Measurements from ENCODE around the gene FBXL7. TPM values are rescaled to one million over a fixed set of nuclear protein-coding genes. Genes with fewer than 3 reads are reported as not detected.

The FBXL7 gene
- total RNA-seq, 6 experiments from 2014 or later: 0.81 to 1.9 (median 1.3) TPM

DNA sequence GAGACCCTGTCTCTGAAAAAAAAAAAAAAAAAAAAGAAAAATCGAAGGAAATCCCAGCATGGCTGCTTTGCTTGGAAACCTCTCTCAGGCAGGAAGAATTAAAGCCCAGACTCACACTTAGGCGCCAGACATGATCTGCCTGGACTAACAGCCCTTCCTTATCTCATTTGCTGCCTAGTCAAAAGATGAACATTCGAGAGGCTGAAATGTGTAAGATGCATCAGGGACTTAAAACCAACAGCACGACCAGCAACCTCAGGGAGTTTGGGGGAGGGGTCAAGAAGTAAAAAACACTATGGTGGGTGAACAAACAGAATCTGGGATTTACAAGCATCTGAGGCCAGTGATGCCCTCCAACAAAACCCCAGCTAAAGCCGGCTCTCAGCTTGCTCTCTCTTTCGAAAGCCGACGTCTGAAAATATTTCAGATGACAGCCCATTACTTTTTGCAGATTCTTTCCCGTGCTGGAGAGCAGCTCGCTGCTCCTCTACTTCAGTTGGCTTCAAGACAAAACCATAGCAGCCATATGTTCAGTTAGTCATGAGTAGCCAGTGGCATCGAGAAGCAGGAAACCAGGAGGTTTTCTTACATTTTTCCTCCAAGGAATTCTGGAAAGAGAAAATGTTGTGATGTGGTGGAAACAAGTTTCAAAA, 429.8 kb downstream of the FBXL7 start:
- Histone ChIP-seq H3K27ac (no peak overlapping the region), H3K27me3 (no peaks in the 10 kb centered on the region)

DNA sequence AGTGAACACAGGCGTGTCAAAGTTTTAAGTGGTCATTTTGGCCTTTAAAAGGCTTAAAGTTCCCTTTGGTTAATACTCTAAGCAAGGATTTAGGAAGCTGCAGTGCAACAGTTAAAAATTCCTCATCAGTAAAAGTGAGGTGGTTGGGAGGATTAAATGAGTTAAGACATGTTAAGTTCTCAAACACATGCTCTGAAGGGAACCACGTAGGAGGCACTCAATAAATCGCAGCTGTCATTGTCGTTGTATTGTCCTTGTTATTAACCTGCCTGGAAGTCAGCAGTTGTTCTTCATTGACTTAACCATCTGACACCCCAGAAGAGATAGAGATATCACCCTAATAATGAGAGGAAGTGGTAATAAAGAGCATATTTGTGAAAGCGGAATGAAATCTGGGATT, 432.1 kb downstream of the FBXL7 start:
- TF ChIP-seq POLR2A (IDR thresholded peaks at IDR 0.05): no peak
- TF ChIP-seq, protein P1, sequence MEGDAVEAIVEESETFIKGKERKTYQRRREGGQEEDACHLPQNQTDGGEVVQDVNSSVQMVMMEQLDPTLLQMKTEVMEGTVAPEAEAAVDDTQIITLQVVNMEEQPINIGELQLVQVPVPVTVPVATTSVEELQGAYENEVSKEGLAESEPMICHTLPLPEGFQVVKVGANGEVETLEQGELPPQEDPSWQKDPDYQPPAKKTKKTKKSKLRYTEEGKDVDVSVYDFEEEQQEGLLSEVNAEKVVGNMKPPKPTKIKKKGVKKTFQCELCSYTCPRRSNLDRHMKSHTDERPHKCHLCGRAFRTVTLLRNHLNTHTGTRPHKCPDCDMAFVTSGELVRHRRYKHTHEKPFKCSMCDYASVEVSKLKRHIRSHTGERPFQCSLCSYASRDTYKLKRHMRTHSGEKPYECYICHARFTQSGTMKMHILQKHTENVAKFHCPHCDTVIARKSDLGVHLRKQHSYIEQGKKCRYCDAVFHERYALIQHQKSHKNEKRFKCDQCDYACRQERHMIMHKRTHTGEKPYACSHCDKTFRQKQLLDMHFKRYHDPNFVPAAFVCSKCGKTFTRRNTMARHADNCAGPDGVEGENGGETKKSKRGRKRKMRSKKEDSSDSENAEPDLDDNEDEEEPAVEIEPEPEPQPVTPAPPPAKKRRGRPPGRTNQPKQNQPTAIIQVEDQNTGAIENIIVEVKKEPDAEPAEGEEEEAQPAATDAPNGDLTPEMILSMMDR (IDR thresholded peaks at IDR 0.05): no peak
- H3K4me1 ChIP-seq: no peaks in the 10 kb centered on the region
- no peak for DNase-seq

More for the DNA sequence above, 429.8 kb downstream of the FBXL7 start:
- no peak for DNase-seq
- 66% methylated on average over 11 of the region's 11 CpGs for WGBS (ENCODE audit: insufficient coverage, low coverage, low lambda C conversion rate, missing lambda C conversion rate)
- no peak for ATAC-seq
- no peaks in the 10 kb centered on the region for H3K36me3 ChIP-seq
- H3K4me3 ChIP-seq: no peak overlapping the region
- TF ChIP-seq POLR2A (IDR thresholded peaks at IDR 0.05): no peak
- TF ChIP-seq, protein P1 (IDR thresholded peaks at IDR 0.05): no peak
- H3K9me3 ChIP-seq: no peaks in the 10 kb centered on the region
- intact Hi-C loops (cut with DNase I): no loop called here
- H3K4me1 ChIP-seq: no peaks in the 10 kb centered on the region

GRCh38 chr5:15933259-15934207, 433.6 kb downstream of the FBXL7 start:
- H3K27ac ChIP-seq: no peak overlapping the region
- DNase-seq (no peak), ATAC-seq (no peak)
- H3K36me3 ChIP-seq: no peaks in the 10 kb centered on the region
- no peaks in the 10 kb centered on the region for H3K27me3 ChIP-seq
- H3K4me3 ChIP-seq: no peak overlapping the region
- no peaks in the 10 kb centered on the region for H3K9me3 ChIP-seq
- intact Hi-C loops (cut with DNase I): no loop called here
- H3K4me1 ChIP-seq: no peaks in the 10 kb centered on the region
- TF ChIP-seq, protein P1 (IDR thresholded peaks at IDR 0.05): no peak
- TF ChIP-seq POLR2A (IDR thresholded peaks at IDR 0.05): no peak
- 60% methylated on average over 11 of the region's 13 CpGs for WGBS (ENCODE audit: insufficient coverage, low coverage, low lambda C conversion rate, missing lambda C conversion rate)

More for the DNA sequence above, 432.1 kb downstream of the FBXL7 start:
- Histone ChIP-seq H3K27me3 (no peaks in the 10 kb centered on the region), H3K27ac (no peak overlapping the region), H3K36me3 (no peaks in the 10 kb centered on the region), H3K9me3 (no peaks in the 10 kb centered on the region), H3K4me3 (no peak overlapping the region)
- no peak for ATAC-seq
- 66% methylated on average over 5 of the region's 5 CpGs for whole genome bisulfite sequencing (ENCODE audit: insufficient coverage, low coverage, low lambda C conversion rate, missing lambda C conversion rate)
- intact Hi-C loops (cut with DNase I): no loop called here

GRCh38 chr5:15936505-15937245, 436.7 kb downstream of the FBXL7 start:
- Histone ChIP-seq H3K4me3 (no peak overlapping the region), H3K27ac (no peak overlapping the region), H3K9me3 (no peaks in the 10 kb centered on the region), H3K4me1 (no peaks in the 10 kb centered on the region), H3K36me3 (no peaks in the 10 kb centered on the region), H3K27me3 (no peaks in the 10 kb centered on the region)
- DNase-seq: no peak
- 92% methylated on average over 14 of the region's 60 CpGs for WGBS (ENCODE audit: insufficient coverage, low coverage, low lambda C conversion rate, missing lambda C conversion rate)
- ATAC-seq: peak in 1 of 4 donors; percentile 32
- intact Hi-C loops (cut with DNase I): no loop called here
- TF ChIP-seq, protein P1 (IDR thresholded peaks at IDR 0.05): no peak
- TF ChIP-seq POLR2A (IDR thresholded peaks at IDR 0.05): no peak

Measured in right lobe of liver (tissue), 6 donors.